HepG2 (cell line): ENCODE results near the gene MYCT1. TPM values are rescaled to one million over a fixed set of nuclear protein-coding genes. Genes with fewer than 3 reads are reported as not detected.
"Not testable (repeated sequence)": the region's sequence is repeated elsewhere in the genome, so short reads cannot be mapped to it uniquely, and the experiment has no call there.

ENCODE experiments used
- ATAC-seq: fragments of 200-7000 bp; cut with Tn5 transposase; 3 replicates; pipeline ENCODE4 v1.9.1; 2020; ENCODE audit warnings: mild to moderate bottlenecking, moderate library complexity
- BruUV-seq: library from RNA; stranded (reverse); fragments of 400-500 nt; replicated peaks from 2 replicates; lab custom pipeline; 2021; lab: Mats Ljungman, UMichigan
- CTCF ChIA-PET: fragments of 300-600 bp; formaldehyde crosslinking; extraction: SDS; loops from one replicate; lab custom pipeline; 2021; ENCODE audit warnings: low total read pairs, inconsistent platforms, low intra/inter-chr PET ratio; lab: Yijun Ruan, JAX
- POLR2A ChIA-PET: fragments of 350-600 bp; sonication (Branson Sonifier 250); formaldehyde crosslinking; loops from one replicate; lab custom pipeline; 2020; ENCODE audit warnings: antibody characterized with exemption, inconsistent platforms; lab: Yijun Ruan, JAX
- DNase-seq: peaks from one replicate; pipeline ENCODE4 v3.0.0-alpha.2; 2015; ENCODE audit warnings: low spot score
- FAIRE-seq: peaks from 3 replicates; lab custom pipeline; 2011; peaks lifted over from hg19 to GRCh38; lab: Jason Lieb, UNC
- H2AFZ ChIP-seq: one replicate; pipeline ENCODE4 v1.6.1; 2011; ENCODE audit warnings: low read length, inconsistent platforms
- H3K27ac ChIP-seq: fragments of 300-600 bp; 3 replicates; pipeline ENCODE4 v1.8.0; 2011; ENCODE audit warnings: mixed run types, mild to moderate bottlenecking, mixed read lengths, low read length, inconsistent platforms; ENCODE audit not compliant: insufficient read depth; ENCODE audit errors: extremely low read length
- H3K27me3 ChIP-seq, 2 experiments: fragments of 200-600 bp in 1 of 2; 2 replicates in 1 of 2; 3 replicates in 1 of 2; pipeline versions ENCODE4 v1.6.0 to v1.8.0; 2011; ENCODE audit warnings: low read length in 2 of 2, mild to moderate bottlenecking in 2 of 2, moderate library complexity in 2 of 2, inconsistent platforms in 1 of 2; ENCODE audit not compliant: insufficient read depth in 2 of 2, control insufficient read depth in 1 of 2
- H3K36me3 ChIP-seq, 2 experiments: fragments of 200-600 bp in 1 of 2; replicated peaks in 1 of 2; 2 replicates in 1 of 2; 3 replicates in 1 of 2; pipeline versions ENCODE4 v1.5.1 to v1.8.0; 2011; ENCODE audit warnings: low read length in 2 of 2, inconsistent platforms in 1 of 2; ENCODE audit not compliant: insufficient read depth in 2 of 2, control insufficient read depth in 1 of 2
- H3K4me1 ChIP-seq: 2 replicates; pipeline ENCODE4 v1.5.1; 2012; ENCODE audit warnings: low read length, inconsistent platforms; ENCODE audit not compliant: insufficient read depth
- H3K4me2 ChIP-seq: 2 replicates; pipeline ENCODE4 v1.6.0; 2011; ENCODE audit warnings: low read depth, low read length, inconsistent platforms
- H3K4me3 ChIP-seq, 3 experiments: fragments of 200-600 bp in 1 of 3; sonication (generic), shearing (Covaris generic) in 1 of 3; replicated peaks in 1 of 3; 2 replicates each; pipeline ENCODE4 v1.5.1; 2011 to 2016; ENCODE audit warnings: low read length in 3 of 3, inconsistent platforms in 2 of 3, low read depth in 2 of 3, mild to moderate bottlenecking in 2 of 3, control low read depth in 1 of 3, mixed read lengths in 1 of 3; ENCODE audit not compliant: insufficient read depth in 1 of 3
- H3K79me2 ChIP-seq: one replicate; pipeline ENCODE4 v1.6.1; 2011; ENCODE audit warnings: low read length, inconsistent platforms; ENCODE audit not compliant: insufficient read depth
- H3K9ac ChIP-seq: 2 replicates; pipeline ENCODE4 v1.6.0; 2011; ENCODE audit warnings: mild to moderate bottlenecking, low read depth, low read length, inconsistent platforms; ENCODE audit not compliant: insufficient read depth
- H3K9me3 ChIP-seq: 2 replicates; pipeline ENCODE4 v1.5.1; 2012; ENCODE audit warnings: mild to moderate bottlenecking, low read length
- H4K20me1 ChIP-seq: 2 replicates; pipeline ENCODE4 v1.6.0; 2011; ENCODE audit warnings: inconsistent platforms, mild to moderate bottlenecking, low read length, moderate library complexity; ENCODE audit not compliant: insufficient read depth
- FOXK1 ChIP-seq: sonication (generic); formaldehyde crosslinking; IDR thresholded peaks from 2 replicates; pipeline ENCODE4 v1.4.0; 2020; ENCODE audit warnings: low read depth, missing genetic modification reagents, borderline replicate concordance
- IKZF5 ChIP-seq: IDR thresholded peaks from 2 replicates; pipeline ENCODE4 v1.6.1; 2018; ENCODE audit warnings: missing genetic modification reagents, mild to moderate bottlenecking, missing compliant biosample characterization
- MEF2D ChIP-seq: sonication (generic); formaldehyde crosslinking; IDR thresholded peaks from 2 replicates; pipeline ENCODE4 v1.5.1; 2020; ENCODE audit warnings: mild to moderate bottlenecking, missing genetic modification reagents
- MTA1 ChIP-seq: sonication (generic); formaldehyde crosslinking; IDR thresholded peaks from 2 replicates; pipeline ENCODE4 v1.4.0; 2020; ENCODE audit warnings: missing genetic modification reagents, mild to moderate bottlenecking, borderline replicate concordance
- RBM39 ChIP-seq: fragments of 200-400 bp; formaldehyde crosslinking; IDR thresholded peaks from one replicate; pipeline ENCODE4 v1.6.1; 2018; ENCODE audit warnings: antibody characterized with exemption, mild to moderate bottlenecking, low read depth, low read length; ENCODE audit not compliant: poor library complexity, severe bottlenecking
- TARDBP ChIP-seq: sonication (generic); formaldehyde crosslinking; IDR thresholded peaks from 2 replicates; pipeline ENCODE4 v1.8.0; 2022; ENCODE audit warnings: mild to moderate bottlenecking, missing genetic modification reagents
- ZFP36L1 ChIP-seq: sonication (generic); formaldehyde crosslinking; IDR thresholded peaks from 2 replicates; pipeline ENCODE4 v1.8.0; 2022; ENCODE audit warnings: mild to moderate bottlenecking, missing genetic modification reagents, moderate library complexity
- ZNF121 ChIP-seq: sonication (generic); formaldehyde crosslinking; IDR thresholded peaks from 2 replicates; pipeline ENCODE4 v1.5.0; 2020; ENCODE audit warnings: mild to moderate bottlenecking, missing genetic modification reagents
- ZNF136 ChIP-seq: sonication (generic); formaldehyde crosslinking; IDR thresholded peaks from 2 replicates; pipeline ENCODE4 v1.8.1; 2022; ENCODE audit warnings: low read depth, mild to moderate bottlenecking, moderate library complexity, missing genetic modification reagents
- ZNF3 ChIP-seq: IDR thresholded peaks from 2 replicates; pipeline ENCODE4 v1.7.0; 2017; ENCODE audit warnings: inconsistent platforms
- ZNF557 ChIP-seq: sonication (generic); formaldehyde crosslinking; IDR thresholded peaks from 2 replicates; pipeline ENCODE4 v1.4.0; 2020; ENCODE audit warnings: missing genetic modification reagents
- ZNF780A ChIP-seq: sonication (generic); formaldehyde crosslinking; IDR thresholded peaks from 2 replicates; pipeline ENCODE4 v1.8.0; 2022; ENCODE audit warnings: mild to moderate bottlenecking, missing genetic modification reagents, moderate library complexity
- ZUFSP ChIP-seq: sonication (generic); formaldehyde crosslinking; IDR thresholded peaks from 2 replicates; pipeline ENCODE4 v1.9.0; 2021; ENCODE audit warnings: missing genetic modification reagents, mild to moderate bottlenecking, borderline replicate concordance
- WGBS: methylation state at CpG from one replicate; pipeline ENCODE4 v1.1.6; 2017; ENCODE audit warnings: low lambda C conversion rate; 5-methylcytosine and 5-hydroxymethylcytosine counted together
- in situ Hi-C: cut with HindIII; loops from 2 replicates; pipeline ENCODE4 v1.10.0; 2017; ENCODE audit warnings: low pct_unique_long_range_greater_than_20kb; ENCODE audit not compliant: extremely low pct_ligation_motif_present
- intact Hi-C: fragments of 100-400 bp; cut with micrococcal nuclease; formaldehyde crosslinking; loops from one replicate; pipeline ENCODE4 v1.10.0; 2022; ENCODE audit not compliant: unreplicated experiment
- polyA plus RNA-seq, 8 experiments: library from polyadenylated mRNA; depleted of rRNA in 3 of 8; stranded (reverse) in 7 of 8; unstranded in 1 of 8; fragments of >200 nt; fragmentation: Illumina TruSeq in 4 of 8; extraction: Trizol in 4 of 8; gene quantifications; 2 replicates each; pipeline versions ENCODE4 v1.2.1 to v1.2.3, GENCODE V29; 2011 to 2016; ENCODE audit warnings: low read depth in 4 of 8, missing spikeins in 1 of 8, mixed read lengths in 1 of 8; ENCODE audit not compliant: insufficient read depth in 1 of 8
- total RNA-seq, 5 experiments: library from RNA; depleted of rRNA; stranded (reverse); fragments of >200 nt; fragmentation: Illumina TruSeq; extraction: Trizol; gene quantifications; 2 replicates each; pipeline ENCODE4 v1.2.3, GENCODE V29; 2016; ENCODE audit warnings: low read depth in 1 of 5

The MYCT1 gene
- total and polyA plus RNA-seq, 2 of the 13 experiments (the other 11 are each of a cell fraction or from before 2014, with no cell fraction given), result not detected

- DNase-seq, result no peak
- CTCF ChIA-PET, result no interaction called here
- H3K9me3 ChIP-seq, result no peaks in the 10 kb centered on the region
- no peaks in the 10 kb centered on the region for H3K36me3 ChIP-seq
- H3K79me2 ChIP-seq, result no peaks in the 10 kb centered on the region
- no peaks in the 10 kb centered on the region for H3K4me1 ChIP-seq
- no peak for ATAC-seq
- H3K27me3 ChIP-seq, result no peaks in the 10 kb centered on the region
- POLR2A ChIA-PET, result no interaction called here
- whole genome bisulfite sequencing, result 4% methylated on average over 4 of the region's 4 CpGs
- H3K4me3 ChIP-seq, result no peak overlapping the region
- no peak overlapping the region for H3K9ac ChIP-seq
- BruUV-seq, result no TSS peak
- H2AFZ ChIP-seq, result no peak overlapping the region
- no peak overlapping the region for H3K4me2 ChIP-seq
- no peak overlapping the region for H3K27ac ChIP-seq
- intact Hi-C loops (no loop called here), in situ Hi-C loops (no loop called here)
- H4K20me1 ChIP-seq, result no peaks in the 10 kb centered on the region
- TF ChIP-seq ZNF121 (CRISPR knock-in tag) (no peak), MEF2D (no peak), ZNF3 (CRISPR knock-in tag) (no peak), ZUFSP (CRISPR knock-in tag) (no peak), ZNF780A (CRISPR knock-in tag) (no peak), MTA1 (no peak), ZNF136 (CRISPR knock-in tag) (no peak), ZFP36L1 (no peak), ZNF557 (CRISPR knock-in tag) (no peak), TARDBP (CRISPR knock-in tag) (no peak), IKZF5 (CRISPR knock-in tag) (no peak), RBM39 (no peak), FOXK1 (CRISPR knock-in tag) (no peak)
- no peak for FAIRE-seq
Observed at GRCh38 chr6:152701863-152702401, 4.2 kb downstream of the MYCT1 start.

- H3K27me3 ChIP-seq, CTCF ChIA-PET, H3K36me3 ChIP-seq, H3K9me3 ChIP-seq, in situ Hi-C loops, H3K27ac ChIP-seq, H3K4me2 ChIP-seq, H4K20me1 ChIP-seq, ATAC-seq, POLR2A ChIA-PET, H2AFZ ChIP-seq, BruUV-seq, FAIRE-seq, H3K79me2 ChIP-seq, intact Hi-C loops, H3K4me1 ChIP-seq, H3K9ac ChIP-seq, DNase-seq, H3K4me3 ChIP-seq: not testable (repeated sequence)
Observed at GRCh38 chr6:152703750-152704149, 6.1 kb downstream of the MYCT1 start.
